NK-92 (cell line): ENCODE measurements around the gene CAMKK1.

Experiments
- DNase-seq: peaks from one replicate; lab custom pipeline; 2025; ENCODE audit not compliant: unreplicated experiment; lab: John Stamatoyannopoulos, UW

Gene CAMKK1

GRCh38 chr17:3918372-3919122, 25.7 kb upstream of the CAMKK1 start:
- no peak for DNase-seq

GRCh38 chr17:3917391-3917931, 24.6 kb upstream of the CAMKK1 start:
- no peak for DNase-seq

GRCh38 chr17:3916825-3917224, 24.0 kb upstream of the CAMKK1 start:
- no peak for DNase-seq

- DNase-seq, result no peak
These were observed 23.3 kb upstream of the CAMKK1 start, which contains the start of gene P2RX1 for GRCh38 chr17:3915995-3916696. Gene P2RX1 (minus strand): TSS chr17:3916465. CDS start chr17:3916225, 240 bp downstream.

- no peak for DNase-seq
These were observed 22.7 kb upstream of the CAMKK1 start for GRCh38 chr17:3915581-3915994.

- no peak for DNase-seq
These were observed 21.4 kb upstream of the CAMKK1 start for GRCh38 chr17:3914312-3914670.

GRCh38 chr17:3913531-3914311, 20.9 kb upstream of the CAMKK1 start:
- no peak for DNase-seq

GRCh38 chr17:3912827-3913226, 20.0 kb upstream of the CAMKK1 start:
- no peak for DNase-seq

- DNase-seq, result no peak
These were observed 18.6 kb upstream of the CAMKK1 start for GRCh38 chr17:3911271-3912053.

GRCh38 chr17:3910420-3911270, 17.8 kb upstream of the CAMKK1 start:
- DNase-seq, result no peak

GRCh38 chr17:3909257-3909656, 16.4 kb upstream of the CAMKK1 start:
- DNase-seq, result no peak

- DNase-seq, result no peak
These were observed 14.8 kb upstream of the CAMKK1 start for GRCh38 chr17:3907483-3908216.

- DNase-seq, result no peak
These were observed 14.0 kb upstream of the CAMKK1 start for GRCh38 chr17:3906881-3907280.

GRCh38 chr17:3905017-3905520, 12.2 kb upstream of the CAMKK1 start:
- DNase-seq, result no peak

GRCh38 chr17:3904501-3904900, 11.6 kb upstream of the CAMKK1 start:
- no peak for DNase-seq

- DNase-seq, result no peak
These were observed 11.0 kb upstream of the CAMKK1 start for GRCh38 chr17:3903881-3904290.

- no peak for DNase-seq
These were observed 10.4 kb upstream of the CAMKK1 start for GRCh38 chr17:3903051-3903825.

GRCh38 chr17:3900646-3901045, 7.8 kb upstream of the CAMKK1 start:
- no peak for DNase-seq
